Activated T-helper 1 cell treated with anti-CD3 and anti-CD28 coated beads, Interleukin-12 subunit alpha, Interleukin-12 subunit beta, Interleukin-2, Interleukin-4 antibody, amounts not matched to agents 30 ng/mL and 10 ng/mL and 1 ng/mL, durations not matched to agents 14 hours and 24 hours and 36 hours (primary cell): ENCODE results near the gene DNM2. TPM values are rescaled to one million over a fixed set of nuclear protein-coding genes. Genes with fewer than 3 reads are reported as not detected.
A peak's percentile ranks its signal among the peaks of the same experiment; 100 is the strongest.
"Not testable (repeated sequence)": the region's sequence is repeated elsewhere in the genome, so short reads cannot be mapped to it uniquely, and the experiment has no call there.

Experiments
- DNase-seq: peaks from one replicate; pipeline ENCODE4 v3.0.0; 2021; ENCODE audit warnings: low spot score
- H3K27ac Mint-ChIP-seq: one replicate; pipeline ENCODE4 v1.8.0; 2021; ENCODE audit warnings: mild to moderate bottlenecking, mixed read lengths
- H3K27me3 Mint-ChIP-seq: one replicate; pipeline ENCODE4 v1.8.0; 2022; ENCODE audit warnings: mild to moderate bottlenecking, moderate library complexity, mixed read lengths; ENCODE audit not compliant: insufficient read depth
- H3K36me3 Mint-ChIP-seq: one replicate; pipeline ENCODE4 v1.8.0; 2021; ENCODE audit warnings: low read depth, mixed read lengths
- H3K4me1 Mint-ChIP-seq: one replicate; pipeline ENCODE4 v1.8.0; 2021; ENCODE audit warnings: low read depth, mixed read lengths
- H3K4me3 Mint-ChIP-seq: one replicate; pipeline ENCODE4 v1.8.0; 2021; ENCODE audit warnings: mild to moderate bottlenecking, moderate library complexity, mixed read lengths
- H3K9me3 Mint-ChIP-seq: one replicate; pipeline ENCODE4 v1.8.0; 2021; ENCODE audit warnings: mixed read lengths
- intact Hi-C: fragments of 100-400 bp; cut with micrococcal nuclease; formaldehyde crosslinking; loops from one replicate; pipeline ENCODE4 v1.15.1; 2024
- total RNA-seq: library from RNA; stranded (reverse); gene quantifications from 2 replicates; pipeline ENCODE4 v1.2.3, GENCODE V29; 2022

Gene DNM2
- total RNA-seq, 1 donor from 2014 or later, result 240 TPM

DNA sequence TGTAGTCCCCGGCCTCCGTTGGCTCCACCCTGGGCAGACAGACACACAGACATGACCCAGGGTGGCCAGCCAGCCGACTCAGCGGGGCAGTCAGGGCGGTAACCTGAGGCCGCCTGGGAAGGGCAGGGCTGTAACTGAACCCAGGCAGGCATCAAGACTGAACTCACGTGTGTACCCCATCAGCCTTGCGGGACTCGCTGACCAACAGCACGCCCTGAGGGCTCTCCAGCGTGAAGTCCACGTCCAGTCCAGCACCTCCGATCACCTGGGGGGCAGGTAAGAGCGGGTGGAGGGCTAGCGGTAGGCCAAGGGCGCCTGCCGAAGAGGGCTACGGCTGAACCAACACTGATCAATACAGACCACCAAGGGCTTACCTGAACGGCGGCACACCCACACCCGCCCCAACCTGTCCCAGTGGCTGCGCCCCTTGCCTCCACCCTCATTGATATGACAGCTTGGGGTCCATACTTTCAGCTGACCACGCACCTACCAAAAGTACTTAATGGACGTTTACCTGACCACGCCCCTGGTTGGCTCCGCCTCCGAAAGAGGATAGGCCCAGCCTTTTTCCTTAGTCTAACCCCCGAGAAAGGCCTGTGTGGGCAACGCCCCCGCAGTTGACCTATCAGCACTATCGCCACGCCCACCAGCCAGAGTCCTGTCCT, 117.3 kb downstream of the DNM2 start:
- Mint-ChIP-seq H3K27me3 (peaks cover 2% of the 10 kb centered on the region), H3K27ac (peak overlapping the region; percentile 99), H3K4me3 (peak overlapping the region; percentile 92), H3K4me1 (peaks cover 15% of the 10 kb centered on the region), H3K9me3 (peaks cover 4% of the 10 kb centered on the region), H3K36me3 (peaks cover 11% of the 10 kb centered on the region)
- intact Hi-C loops, result loop anchor here (1.0 kb wide), 2 partner anchors 36 to 38 kb away; partner anchors contain the start of gene CARM1
- DNase-seq, result no peak

GRCh38 chr19:10835754-10836478, 118.0 kb downstream of the DNM2 start, which contains the start of gene TMED1:
TMED1 (minus strand) TSS chr19:10836212; CDS start chr19:10836191, 21 bp downstream.
- Mint-ChIP-seq H3K27ac (peak within 1 kb of the TSS; percentile 99), H3K4me3 (peak within 1 kb of the TSS; percentile 92), H3K9me3 (peaks cover 4% of the 10 kb centered on the region), H3K36me3 (peaks cover 11% of the 10 kb centered on the region), H3K27me3 (peaks cover 4% of the 10 kb centered on the region), H3K4me1 (peaks cover 15% of the 10 kb centered on the region)
- intact Hi-C loops, result loop anchor here (1.0 kb wide), 9 partner anchors 28 to 271 kb away; partner anchors contain the start of genes CARM1, ILF3, TIMM29 and YIPF2
- DNase-seq, result peak; percentile 93

- Mint-ChIP-seq H3K4me3 (peak overlapping the region; percentile 92), H3K36me3 (peaks cover 11% of the 10 kb centered on the region), H3K27me3 (peaks cover 4% of the 10 kb centered on the region)
Observed at GRCh38 chr19:10836479-10837330, 118.8 kb downstream of the DNM2 start.

GRCh38 chr19:10837649-10838048, 119.8 kb downstream of the DNM2 start:
- H3K27me3 Mint-ChIP-seq, intact Hi-C loops, DNase-seq, H3K4me3 Mint-ChIP-seq, H3K27ac Mint-ChIP-seq, H3K9me3 Mint-ChIP-seq: not testable (repeated sequence)
- Mint-ChIP-seq H3K4me1 (peaks cover 15% of the 10 kb centered on the region), H3K36me3 (peaks cover 11% of the 10 kb centered on the region)

More at GRCh38 chr19:10836479-10837330, 118.8 kb downstream of the DNM2 start:
- peaks cover 15% of the 10 kb centered on the region for H3K4me1 Mint-ChIP-seq
- peaks cover 4% of the 10 kb centered on the region for H3K9me3 Mint-ChIP-seq
- intact Hi-C loops, result loop anchor here (1.0 kb wide), 7 partner anchors 28 to 271 kb away; partner anchors contain the start of genes ILF3, TIMM29 and YIPF2
- peak; percentile 77 for DNase-seq
- peak overlapping the region; percentile 99 for H3K27ac Mint-ChIP-seq

DNA sequence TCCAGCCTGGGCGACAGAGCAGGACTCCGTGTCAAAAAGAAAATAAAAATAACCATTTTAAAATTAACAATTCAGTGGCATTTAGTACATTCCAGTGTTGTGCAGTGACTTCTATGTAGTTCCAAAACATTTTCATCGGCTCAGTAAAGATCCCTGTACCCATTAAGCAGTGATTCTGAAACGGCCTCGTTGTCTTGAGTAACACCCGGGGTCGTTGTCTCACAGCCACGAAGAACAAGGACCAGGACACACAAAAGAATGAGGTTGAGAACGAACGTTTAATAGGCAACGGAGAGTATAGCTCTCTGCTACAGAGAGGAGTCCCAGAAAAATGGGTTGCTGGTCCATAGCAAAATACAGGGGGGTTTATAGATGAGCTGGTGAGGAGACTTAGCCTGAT, 120.5 kb downstream of the DNM2 start:
- Mint-ChIP-seq H3K36me3 (peaks cover 5% of the 10 kb centered on the region), H3K4me1 (peaks cover 15% of the 10 kb centered on the region), H3K4me3 (no peak overlapping the region), H3K27me3 (peaks cover 4% of the 10 kb centered on the region), H3K9me3 (peaks cover 4% of the 10 kb centered on the region), H3K27ac (no peak overlapping the region)
- intact Hi-C loops, result no loop called here
- DNase-seq, result no peak

DNA sequence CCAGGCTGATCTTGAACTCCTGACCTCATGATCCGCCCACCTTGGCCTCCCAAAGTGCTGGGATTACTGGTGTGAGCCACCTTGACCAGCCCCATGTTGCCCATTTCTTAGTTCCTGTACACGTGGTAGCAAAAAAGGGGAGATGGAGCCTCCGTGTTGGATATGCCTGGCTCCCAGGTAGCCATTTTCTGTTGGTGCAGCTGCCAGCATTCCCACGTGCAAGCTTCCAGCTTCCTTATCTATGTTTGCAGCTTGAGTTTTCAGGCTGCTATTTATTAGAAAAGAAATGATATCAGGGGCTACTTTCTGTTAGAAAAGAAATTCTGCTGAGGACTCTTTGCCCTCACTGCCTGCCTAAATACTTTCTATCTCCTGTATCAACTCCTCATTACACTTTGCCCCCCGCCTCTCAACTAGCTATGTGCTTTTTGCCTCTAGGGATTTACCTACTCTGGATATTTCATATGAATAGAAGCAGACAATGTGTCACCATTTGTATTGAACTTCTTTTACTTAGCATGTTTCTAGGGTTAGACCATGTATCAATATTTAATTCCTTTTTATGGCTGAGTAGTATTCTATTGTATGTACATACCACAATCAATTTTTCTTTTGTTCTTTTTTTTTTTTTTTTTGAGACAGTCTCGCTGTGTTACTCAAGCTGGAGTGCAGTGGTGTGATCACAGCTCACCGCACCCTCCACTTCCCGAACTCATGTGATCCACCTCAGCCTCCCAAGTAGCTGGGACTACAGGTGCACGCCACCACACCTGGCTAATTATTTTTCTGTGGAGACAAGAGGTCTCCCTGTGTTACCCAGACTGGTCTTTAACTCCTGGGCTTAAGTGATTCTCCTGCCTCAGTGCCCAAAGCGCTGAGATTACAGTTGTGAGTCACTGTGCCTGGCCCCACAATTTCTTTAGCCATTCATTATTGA, 121.5 kb downstream of the DNM2 start:
- Mint-ChIP-seq H3K36me3 (peaks cover 5% of the 10 kb centered on the region), H3K4me3 (no peak overlapping the region), H3K27me3 (peaks cover 4% of the 10 kb centered on the region), H3K9me3 (peaks cover 4% of the 10 kb centered on the region), H3K4me1 (peaks cover 15% of the 10 kb centered on the region), H3K27ac (no peak overlapping the region)
- DNase-seq, result no peak
- intact Hi-C loops, result no loop called here

DNA sequence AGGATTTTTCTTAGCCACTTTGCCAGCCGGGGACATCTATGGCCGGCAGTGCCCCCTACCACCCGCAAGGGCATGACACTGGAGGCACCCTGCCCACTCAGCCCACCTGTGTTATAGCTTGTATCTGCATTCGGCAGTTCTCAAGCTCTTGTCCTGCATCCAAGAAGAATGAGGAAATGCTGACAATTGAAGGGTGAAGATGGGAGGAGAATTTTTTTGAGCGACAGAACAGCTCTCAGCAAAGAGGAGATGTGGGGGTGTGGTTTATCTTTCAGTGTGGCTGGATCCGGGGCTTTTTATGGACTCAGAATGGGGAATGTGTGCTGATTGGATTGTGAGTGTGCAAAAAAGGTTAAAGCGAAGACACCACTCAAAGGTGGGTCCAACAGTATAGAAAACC, 124.9 kb downstream of the DNM2 start:
- Mint-ChIP-seq H3K27me3 (peaks cover 4% of the 10 kb centered on the region), H3K27ac (no peak overlapping the region), H3K36me3 (peaks cover 3% of the 10 kb centered on the region), H3K9me3 (peaks cover 13% of the 10 kb centered on the region), H3K4me1 (no peaks in the 10 kb centered on the region), H3K4me3 (no peak overlapping the region)
- no peak for DNase-seq
- intact Hi-C loops, result no loop called here

GRCh38 chr19:10846500-10847202, 128.8 kb downstream of the DNM2 start:
- no peak for DNase-seq
- peaks cover 7% of the 10 kb centered on the region for H3K4me1 Mint-ChIP-seq
- intact Hi-C loops, result no loop called here
- peaks cover 3% of the 10 kb centered on the region for H3K36me3 Mint-ChIP-seq
- H3K4me3 Mint-ChIP-seq, result no peak overlapping the region
- no peak overlapping the region for H3K27ac Mint-ChIP-seq
- H3K27me3 Mint-ChIP-seq, result no peaks in the 10 kb centered on the region
- peaks cover 13% of the 10 kb centered on the region for H3K9me3 Mint-ChIP-seq

- intact Hi-C loops, result no loop called here
- DNase-seq, result no peak
- peaks cover 3% of the 10 kb centered on the region for H3K36me3 Mint-ChIP-seq
- H3K27me3 Mint-ChIP-seq, result no peaks in the 10 kb centered on the region
- peak within 1 kb of the TSS; percentile 51 for H3K27ac Mint-ChIP-seq
- peak within 1 kb of the TSS; percentile 70 for H3K4me3 Mint-ChIP-seq
- peaks cover 7% of the 10 kb centered on the region for H3K4me1 Mint-ChIP-seq
- H3K9me3 Mint-ChIP-seq, result peaks cover 13% of the 10 kb centered on the region
Observed at GRCh38 chr19:10848230-10848856, 130.5 kb downstream of the DNM2 start, which contains the start of gene C19orf38. C19orf38 (plus strand) TSS chr19:10848415; CDS start chr19:10848509, 94 bp downstream.

- Mint-ChIP-seq H3K36me3 (peaks cover 3% of the 10 kb centered on the region), H3K27me3 (no peaks in the 10 kb centered on the region), H3K27ac (no peak overlapping the region), H3K9me3 (peaks cover 9% of the 10 kb centered on the region), H3K4me1 (peaks cover 7% of the 10 kb centered on the region), H3K4me3 (no peak overlapping the region)
- no peak for DNase-seq
- intact Hi-C loops, result no loop called here
Observed at GRCh38 chr19:10850631-10851030, 132.8 kb downstream of the DNM2 start.
